Daoy (cell line): Measurements from ENCODE around the gene NOSTRIN. TPM values are rescaled to one million over a fixed set of nuclear protein-coding genes. Genes with fewer than 3 reads are reported as not detected.
A peak's percentile ranks its signal among the peaks of the same experiment; 100 is the strongest.
"Not testable (repeated sequence)": the region's sequence is repeated elsewhere in the genome, so short reads cannot be mapped to it uniquely, and the experiment has no call there.

ENCODE experiments used
- DNase-seq: peaks from one replicate; pipeline ENCODE4 v3.0.0-alpha.2; 2015; ENCODE audit warnings: low read depth
- total RNA-seq: library from RNA; depleted of rRNA; stranded (reverse); fragments of >200 nt; shearing (Covaris generic); gene quantifications from 2 replicates; pipeline ENCODE4 v1.2.3, GENCODE V29; 2014

NOSTRIN gene
- total RNA-seq, 1 experiment from 2014 or later, result not detected

- no peak for DNase-seq
Measured at GRCh38 chr2:168790226-168790902, 12.1 kb upstream of the NOSTRIN start.

GRCh38 chr2:168791140-168791539 is 11.3 kb upstream of the NOSTRIN start:
- not testable (repeated sequence) for DNase-seq

GRCh38 chr2:168793596-168793995 is 8.8 kb upstream of the NOSTRIN start:
- no peak for DNase-seq

- DNase-seq, result no peak
Measured at GRCh38 chr2:168794968-168795367, 7.5 kb upstream of the NOSTRIN start.

- DNase-seq, result no peak
Measured at GRCh38 chr2:168796090-168796577, 6.3 kb upstream of the NOSTRIN start.

- DNase-seq, result no peak
Measured at GRCh38 chr2:168796583-168797285, 5.7 kb upstream of the NOSTRIN start.

GRCh38 chr2:168797286-168797655 is 5.2 kb upstream of the NOSTRIN start:
- no peak for DNase-seq

GRCh38 chr2:168798076-168798887 is 4.2 kb upstream of the NOSTRIN start:
- no peak for DNase-seq

- DNase-seq, result no peak
Measured at GRCh38 chr2:168798888-168799410, 3.5 kb upstream of the NOSTRIN start.

- no peak for DNase-seq
Measured at GRCh38 chr2:168801471-168801870, 966 bp upstream of the NOSTRIN start.

- DNase-seq, result no peak
Measured at GRCh38 chr2:168802859-168803725, 655 bp downstream of the NOSTRIN start.

GRCh38 chr2:168804214-168804613 is 1.8 kb downstream of the NOSTRIN start:
- no peak for DNase-seq

- DNase-seq, result no peak
Measured at GRCh38 chr2:168805615-168806014, 3.2 kb downstream of the NOSTRIN start.

- no peak for DNase-seq
Measured at GRCh38 chr2:168809537-168809936, 7.1 kb downstream of the NOSTRIN start.

GRCh38 chr2:168810235-168810634 is 7.8 kb downstream of the NOSTRIN start:
- no peak for DNase-seq

GRCh38 chr2:168811696-168812095 is 9.3 kb downstream of the NOSTRIN start:
- DNase-seq, result no peak

GRCh38 chr2:168814046-168814445 is 11.6 kb downstream of the NOSTRIN start:
- DNase-seq, result peak; percentile 32

- DNase-seq, result no peak
Measured at GRCh38 chr2:168814939-168815907, 12.8 kb downstream of the NOSTRIN start.

- DNase-seq, result peak; percentile 41
Measured at GRCh38 chr2:168816369-168816768, 13.9 kb downstream of the NOSTRIN start.
